Occipital lobe (tissue), 2 donors: ENCODE data around the gene MRGPRX1. TPM values are rescaled to one million over a fixed set of nuclear protein-coding genes. Genes with fewer than 3 reads are reported as not detected.
"Not testable (repeated sequence)": the region's sequence is repeated elsewhere in the genome, so short reads cannot be mapped to it uniquely, and the experiment has no call there.

Experiments
- DNase-seq: peaks from one replicate; lab custom pipeline; 2025; lab: John Stamatoyannopoulos, UW
- total RNA-seq: library from RNA; depleted of rRNA; stranded (reverse); fragments of >200 nt; gene quantifications from one replicate; pipeline ENCODE4 v1.2.3, GENCODE V29; 2014

MRGPRX1 gene
- total RNA-seq = not detected

GRCh38 chr11:18939314-18939713 is at the start of gene MRGPRX1:
MRGPRX1 (minus strand) TSS chr11:18939414; CDS start chr11:18934784, 4,630 bp downstream.
- DNase-seq = no peak

- no peak for DNase-seq
These were observed 48.4 kb upstream of the MRGPRX1 start for GRCh38 chr11:18987454-18988231.

- no peak for DNase-seq
These were observed 47.5 kb upstream of the MRGPRX1 start for GRCh38 chr11:18986744-18987143.

- no peak for DNase-seq
These were observed 42.7 kb upstream of the MRGPRX1 start for GRCh38 chr11:18981897-18982296.

DNA sequence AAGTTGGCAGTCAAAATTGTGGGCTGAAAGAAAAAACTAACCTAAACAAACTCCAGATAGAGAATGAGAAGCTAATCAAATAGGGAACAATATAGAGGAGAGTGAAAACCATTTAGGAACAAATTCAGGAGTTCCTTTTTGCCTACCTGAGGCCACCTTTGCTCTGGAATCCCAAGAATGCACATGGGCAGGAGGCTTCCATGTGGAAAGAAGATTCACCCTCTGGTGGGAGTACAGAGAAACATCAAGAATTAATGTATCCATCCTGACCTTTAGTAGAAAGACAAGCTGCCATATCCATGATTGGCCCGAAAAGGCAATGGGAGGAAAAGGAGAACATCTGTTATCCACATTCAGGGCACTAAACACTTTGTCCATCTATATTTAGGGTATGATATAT is 35.0 kb upstream of the MRGPRX1 start:
- no peak for DNase-seq

- DNase-seq = no peak
These were observed 33.1 kb upstream of the MRGPRX1 start for GRCh38 chr11:18972336-18972735.

DNA sequence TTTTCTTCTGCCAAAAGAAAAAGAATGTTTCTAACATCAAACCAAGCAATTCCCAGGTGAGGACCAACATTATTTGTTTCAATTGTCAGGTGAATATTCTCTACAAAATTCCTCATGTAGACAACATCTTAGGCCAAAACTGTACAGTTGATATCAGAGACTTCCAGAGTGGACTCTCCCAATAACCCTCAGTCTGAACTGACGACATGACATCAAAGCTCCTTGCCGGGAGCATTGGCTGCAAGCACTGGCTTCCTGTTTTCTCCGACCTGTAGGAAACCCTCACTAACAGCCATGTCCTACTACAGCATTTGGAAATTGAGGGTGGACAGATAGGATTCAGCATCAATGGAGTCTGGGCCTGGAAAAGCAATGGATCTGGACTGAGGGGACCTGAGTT is 30.5 kb upstream of the MRGPRX1 start:
- no peak for DNase-seq

DNA sequence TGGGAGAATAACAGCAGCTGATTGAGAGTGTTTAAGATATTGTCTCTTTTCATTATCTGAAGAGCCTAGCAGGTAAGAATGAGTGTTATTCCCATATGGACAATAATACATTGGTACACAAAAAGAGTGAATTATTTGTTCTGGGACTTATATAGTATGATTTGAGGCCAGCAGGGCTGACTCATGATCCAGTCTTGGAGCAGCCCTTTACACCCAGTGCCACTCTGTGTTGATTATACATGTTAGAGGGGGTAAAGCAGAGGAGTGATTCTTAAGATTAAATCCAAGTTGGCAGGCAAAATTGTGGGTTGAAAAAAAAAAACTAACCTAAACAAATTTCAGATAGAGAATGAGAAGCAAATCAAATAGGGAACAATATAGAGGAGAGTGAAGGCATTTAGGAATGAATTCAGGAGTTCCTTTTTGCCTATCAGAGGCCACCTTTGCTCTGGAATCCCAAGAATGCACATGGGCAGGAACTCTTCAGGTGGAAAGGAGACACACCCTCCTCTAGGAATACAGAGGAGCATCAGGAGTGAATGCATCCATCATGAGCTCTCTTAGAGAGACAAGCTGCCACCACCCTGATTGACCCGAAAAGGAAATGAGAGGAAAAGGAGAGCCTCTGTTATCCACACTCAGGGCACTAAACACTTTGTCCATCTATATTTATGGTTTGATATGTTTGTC is 19.2 kb upstream of the MRGPRX1 start:
- no peak for DNase-seq

GRCh38 chr11:18956630-18957029 is 17.4 kb upstream of the MRGPRX1 start:
- no peak for DNase-seq

DNA sequence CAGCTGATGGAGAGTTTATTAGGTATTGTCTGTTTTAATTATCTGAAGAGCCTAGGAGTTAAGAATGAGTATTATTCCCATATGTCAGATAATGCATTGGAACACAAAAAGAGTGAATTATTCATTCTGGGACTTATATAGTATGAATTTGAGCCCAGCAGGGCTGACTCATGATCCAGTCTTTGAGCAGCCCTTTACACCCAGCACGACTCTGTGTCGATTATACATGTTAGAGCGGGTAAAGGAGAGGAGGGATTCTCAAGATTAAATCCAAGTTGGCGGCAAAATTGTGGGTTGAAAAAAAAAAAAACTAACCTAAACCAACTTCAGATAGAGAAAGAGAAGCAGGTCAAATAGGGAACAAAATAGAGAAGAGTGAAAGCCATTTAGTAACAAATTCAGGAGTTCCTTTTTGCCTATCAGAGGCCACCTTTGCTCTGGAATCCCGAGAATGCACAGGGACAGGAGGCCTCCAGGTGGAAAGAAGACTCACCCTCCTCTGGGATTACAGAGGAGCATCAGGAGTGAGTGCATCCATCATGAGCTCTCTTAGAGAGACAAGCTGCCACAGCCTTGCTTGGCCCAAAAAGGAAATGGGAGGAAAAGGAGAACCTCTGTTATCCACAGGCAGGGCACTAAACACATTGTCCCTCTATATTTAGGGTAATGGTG is 3.1 kb downstream of the MRGPRX1 start:
- no peak for DNase-seq

DNA sequence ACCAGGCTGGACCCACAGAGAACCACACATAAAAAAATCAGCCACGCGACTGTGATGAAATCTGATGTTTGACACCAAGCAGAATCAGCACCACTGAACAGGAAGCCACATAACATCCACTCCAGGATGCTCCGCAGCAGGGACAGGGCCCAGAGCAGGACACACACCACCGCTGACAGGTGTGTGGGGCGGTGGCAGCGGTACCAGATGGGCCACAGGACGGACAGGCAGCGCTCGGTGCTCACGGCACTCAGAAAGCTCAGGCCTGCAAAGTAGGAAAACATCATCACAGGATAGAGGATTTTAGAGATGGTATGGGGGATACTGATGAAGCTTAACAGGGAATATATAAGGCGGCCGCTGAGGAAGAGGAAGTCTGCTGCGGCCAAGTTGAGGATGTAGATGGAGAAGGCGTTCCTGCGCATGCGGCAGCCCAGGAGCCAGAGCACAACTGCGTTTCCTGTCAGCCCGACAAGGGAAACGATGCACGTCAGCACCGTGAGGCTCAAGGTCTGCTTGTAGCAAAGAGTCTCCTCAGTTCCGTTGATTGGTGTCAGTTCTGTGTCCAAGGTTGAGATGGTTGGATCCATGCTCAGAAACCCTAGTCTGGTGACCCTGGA is 4.9 kb downstream of the MRGPRX1 start:
- DNase-seq = no peak

GRCh38 chr11:18927550-18928322 is 11.5 kb downstream of the MRGPRX1 start:
- DNase-seq = no peak

DNA sequence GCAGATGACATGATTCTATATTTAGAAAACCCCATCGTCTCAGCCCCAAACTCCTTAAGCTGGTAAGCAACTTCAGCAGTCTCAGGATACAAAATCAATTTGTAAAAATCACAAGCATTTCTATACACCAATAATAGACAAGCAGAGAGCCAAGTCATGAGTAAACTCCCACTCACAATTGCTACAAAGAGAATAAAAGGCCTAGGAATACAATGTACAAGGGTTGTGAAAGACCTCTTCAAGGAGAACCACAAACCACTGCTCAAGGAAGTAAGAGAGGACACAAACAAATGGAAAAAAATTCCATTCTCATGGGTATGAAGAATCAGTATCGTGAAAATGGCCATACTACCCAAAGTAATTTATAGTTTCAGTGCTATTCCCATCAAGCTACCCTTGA is 13.8 kb downstream of the MRGPRX1 start:
- not testable (repeated sequence) for DNase-seq

DNA sequence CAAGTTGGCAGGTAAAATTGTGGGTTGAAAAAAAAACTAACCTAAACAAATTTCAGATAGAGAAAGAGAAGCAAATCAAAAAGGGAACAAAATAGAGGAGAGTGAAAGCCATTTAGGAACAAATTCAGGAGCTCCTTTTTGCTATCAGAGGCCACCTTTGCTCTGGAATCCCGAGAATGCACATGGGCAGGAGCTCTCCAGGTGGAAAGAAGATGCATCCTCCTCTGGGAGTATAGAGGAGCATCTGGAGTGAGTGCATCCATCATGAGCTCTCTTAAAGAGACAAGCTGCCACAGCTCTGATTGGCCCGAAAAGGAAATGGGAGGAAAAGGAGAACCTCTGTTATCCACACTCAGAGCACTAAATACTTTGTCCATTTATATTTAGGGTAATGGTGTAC is 26.3 kb downstream of the MRGPRX1 start:
- no peak for DNase-seq

DNA sequence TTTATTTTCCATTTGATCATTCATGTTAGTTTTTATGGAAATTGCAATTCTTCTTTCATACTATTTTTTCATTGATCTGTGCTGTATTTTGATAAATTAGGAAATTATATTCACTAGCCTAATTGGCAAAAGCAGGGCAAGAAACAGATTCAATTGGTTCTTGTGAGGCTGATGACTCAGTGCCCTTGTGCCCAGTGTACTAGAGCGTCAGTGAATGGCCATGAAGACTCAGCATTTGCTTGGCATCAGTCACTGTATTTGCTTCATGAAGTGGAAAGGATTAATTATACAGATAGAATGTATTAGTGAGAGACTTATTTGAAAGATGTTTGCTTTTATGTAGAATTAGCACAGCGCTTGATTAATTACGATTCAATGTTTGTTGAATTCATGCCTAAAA is 31.8 kb downstream of the MRGPRX1 start:
- DNase-seq = no peak

GRCh38 chr11:18900637-18901036 is 38.6 kb downstream of the MRGPRX1 start:
- DNase-seq = not testable (repeated sequence)

GRCh38 chr11:18900151-18900611 is 39.0 kb downstream of the MRGPRX1 start:
- DNase-seq = not testable (repeated sequence)

- not testable (repeated sequence) for DNase-seq
These were observed 47.5 kb downstream of the MRGPRX1 start for GRCh38 chr11:18891712-18892111.

GRCh38 chr11:18890615-18891014 is 48.6 kb downstream of the MRGPRX1 start:
- DNase-seq = no peak
